Aorta (tissue), 5 donors: ENCODE data around the gene OMP. TPM values are rescaled to one million over a fixed set of nuclear protein-coding genes. Genes with fewer than 3 reads are reported as not detected.
A peak's percentile ranks its signal among the peaks of the same experiment; 100 is the strongest.

ENCODE experiments used
- ATAC-seq: fragments of 200-7000 bp; cut with Tn5 transposase; one replicate; pipeline ENCODE4 v1.9.1; 2022; ENCODE audit warnings: moderate library complexity; ENCODE audit not compliant: low FRiP score
- DNase-seq, 2 donors: peaks; one replicate each; pipeline ENCODE4 v3.0.0-alpha.2; 2020
- H3K27ac ChIP-seq, 2 donors: one replicate each; pipeline ENCODE4 v1.5.1; 2013; ENCODE audit warnings: low read length in 2 of 2, mild to moderate bottlenecking in 2 of 2, moderate library complexity in 2 of 2, control low read depth in 1 of 2, inconsistent platforms in 1 of 2, low read depth in 1 of 2
- H3K27me3 ChIP-seq, 2 donors: one replicate each; pipeline ENCODE4 v1.6.1; 2013; ENCODE audit warnings: control low read depth in 1 of 2, low read length in 1 of 2, mild to moderate bottlenecking in 1 of 2, moderate library complexity in 1 of 2; ENCODE audit not compliant: insufficient read depth in 2 of 2, control insufficient read depth in 1 of 2
- H3K36me3 ChIP-seq, 2 donors: one replicate each; pipeline ENCODE4 v1.6.1; 2013; ENCODE audit warnings: control low read depth in 1 of 2, low read length in 1 of 2, mild to moderate bottlenecking in 1 of 2; ENCODE audit not compliant: insufficient read depth in 2 of 2, control insufficient read depth in 1 of 2
- H3K4me1 ChIP-seq, 2 donors: one replicate each; pipeline ENCODE4 v1.6.1; 2013; ENCODE audit warnings: low read length in 2 of 2, control low read depth in 1 of 2, mild to moderate bottlenecking in 1 of 2, moderate library complexity in 1 of 2; ENCODE audit not compliant: insufficient read depth in 2 of 2, control insufficient read depth in 1 of 2
- H3K4me3 ChIP-seq, 2 donors: one replicate each; pipeline ENCODE4 v1.5.1; 2013; ENCODE audit warnings: low read length in 2 of 2, control low read depth in 1 of 2, mild to moderate bottlenecking in 1 of 2
- H3K9me3 ChIP-seq: one replicate; pipeline ENCODE4 v1.6.1; 2013; ENCODE audit warnings: mild to moderate bottlenecking, low read length; ENCODE audit not compliant: control insufficient read depth
- WGBS, 2 donors: extraction: QIAGEN DNeasy Blood & Tissue Kit; methylation state at CpG; one replicate each; pipeline ENCODE4 v1.1.7; 2013; 5-methylcytosine and 5-hydroxymethylcytosine counted together
- intact Hi-C, 2 donors: fragments of 100-400 bp; cut with DNase I; formaldehyde crosslinking; loops; one replicate each; pipeline versions ENCODE4 v1.14.2 to v1.15.0; 2022
- long read RNA-seq, 2 donors: library from polyadenylated mRNA; unstranded; transcript quantifications; one replicate each; pipeline ENCODE4 v2.0.0, GENCODE V29; 2020 to 2021
- polyA plus RNA-seq, 2 donors: library from polyadenylated mRNA; stranded (reverse); fragments of 200-250 nt; gene quantifications; one replicate each; pipeline ENCODE4 v1.2.3, GENCODE V29; 2013
- total RNA-seq, 2 donors: library from RNA; stranded (reverse); fragmentation: NEBNext Ultra II Directional; extraction: Animal tissue kit (Norgen Biotek cat#: 25700); gene quantifications; one replicate each; pipeline ENCODE4 v1.2.1, GENCODE V29; 2021
- donor health status: healthy with polysubstance abuse.
- donor health status: Bipolar disorder and iron deficiency.
- donor health status: DM: no; HTN: no; CAD: no.
- donor health status: DM: no; HTN: no; CAD: no.
- donor health status: DM: yes; HTN: yes; CAD: no.

Gene OMP
- total RNA-seq, result 1 to 10 TPM in 1 of 2 donors, not detected in 1; 2.1 TPM
- not detected for polyA plus RNA-seq
- long read RNA-seq, donor 1, result 0 reads
- long read RNA-seq, donor 2, result 0 reads

- ATAC-seq (no peak), DNase-seq (peak in 1 of 2 donors; percentile 30)
- intact Hi-C loops, result loop anchor here in 1 of 2 donors (10.0 kb wide), 1 partner anchor 368 kb away; no protein-coding TSS in a partner anchor
- Histone ChIP-seq H3K4me3 (no peak within 1 kb of the TSS), H3K36me3 (no peaks in the 10 kb centered on the region), H3K9me3 (no peaks in the 10 kb centered on the region), H3K4me1 (no peaks in the 10 kb centered on the region), H3K27me3 (no peaks in the 10 kb centered on the region), H3K27ac (no peak within 1 kb of the TSS)
- 93 to 94% methylated on average over 37 of the region's 37 CpGs for WGBS, 2 donors
These were observed at the start of gene OMP for GRCh38 chr11:77102246-77103210. Gene OMP (plus strand): TSS chr11:77102840. CDS start chr11:77102840, 0 bp downstream.

DNA sequence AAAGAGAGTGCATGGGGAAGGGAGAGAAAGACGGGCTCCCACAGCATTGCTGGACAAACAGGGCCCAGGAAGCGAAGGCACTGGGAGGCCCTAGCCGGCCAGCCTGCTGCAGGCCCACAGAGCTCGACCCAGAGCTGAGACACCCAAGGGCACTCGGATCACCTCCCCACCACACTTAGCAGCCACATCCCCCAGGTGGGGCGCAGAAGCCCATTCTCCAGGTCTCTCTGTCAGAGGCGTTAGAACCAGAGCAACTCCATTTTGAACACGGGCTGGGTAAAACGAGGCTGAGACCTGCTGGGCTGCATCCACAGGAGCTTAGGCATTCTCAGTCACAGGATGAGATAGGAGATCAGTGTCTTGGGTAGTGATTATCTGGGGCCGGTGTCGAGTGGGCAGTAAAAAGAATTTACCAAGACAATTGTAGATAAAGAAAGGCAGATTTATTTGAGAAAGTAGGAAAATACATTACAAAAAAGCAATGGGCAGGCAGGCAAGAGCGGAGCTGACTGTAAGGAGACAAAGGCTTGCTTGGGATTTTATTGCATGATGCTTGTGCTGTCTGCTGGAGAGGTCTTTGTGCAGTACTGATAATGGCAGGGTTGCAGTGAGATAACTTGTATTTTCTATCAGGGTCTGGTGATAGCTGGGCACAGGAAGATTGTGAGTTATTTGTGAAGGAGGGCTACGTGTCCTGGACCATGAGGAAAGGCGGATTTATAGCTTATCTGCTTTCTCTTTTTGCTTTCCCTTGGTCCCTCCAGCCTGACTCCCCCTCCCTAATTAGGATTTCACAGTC, 49.2 kb upstream of the OMP start:
- H3K27ac ChIP-seq, result no peak overlapping the region
- peaks cover 5% of the 10 kb centered on the region for H3K9me3 ChIP-seq
- H3K4me1 ChIP-seq, result no peaks in the 10 kb centered on the region
- WGBS, 2 donors, result 87 to 88% methylated on average over 14 of the region's 14 CpGs
- ATAC-seq (no peak), DNase-seq (no peak)
- H3K27me3 ChIP-seq, result no peaks in the 10 kb centered on the region
- no peak overlapping the region for H3K4me3 ChIP-seq
- H3K36me3 ChIP-seq, result no peaks in the 10 kb centered on the region
- intact Hi-C loops, result no loop called here

DNA sequence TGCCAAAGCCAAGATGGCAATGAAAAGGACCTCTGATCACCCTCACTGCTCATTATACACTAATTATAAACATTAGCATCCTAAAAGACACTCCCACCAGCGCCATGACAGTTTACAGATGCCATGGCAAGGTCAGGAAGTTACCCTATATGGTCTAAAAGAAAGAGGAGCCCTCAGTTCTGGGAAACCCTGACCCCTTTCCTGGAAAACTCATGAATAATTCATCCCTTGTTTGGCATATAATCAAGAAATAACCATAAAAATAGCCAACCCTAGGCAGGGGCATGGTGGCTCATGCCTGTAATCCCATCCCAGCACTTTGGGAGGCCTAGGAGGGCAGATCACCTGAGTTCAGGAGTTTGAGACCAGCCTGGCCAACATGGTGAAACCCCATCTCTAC, 48.6 kb upstream of the OMP start:
- Histone ChIP-seq H3K27me3 (no peaks in the 10 kb centered on the region), H3K4me3 (no peak overlapping the region), H3K4me1 (no peaks in the 10 kb centered on the region), H3K27ac (no peak overlapping the region), H3K9me3 (peaks cover 5% of the 10 kb centered on the region), H3K36me3 (no peaks in the 10 kb centered on the region)
- DNase-seq, result no peak
- intact Hi-C loops, result no loop called here
- 78 to 79% methylated on average over 1 of the region's 1 CpG for WGBS, 2 donors
- ATAC-seq, result no peak

DNA sequence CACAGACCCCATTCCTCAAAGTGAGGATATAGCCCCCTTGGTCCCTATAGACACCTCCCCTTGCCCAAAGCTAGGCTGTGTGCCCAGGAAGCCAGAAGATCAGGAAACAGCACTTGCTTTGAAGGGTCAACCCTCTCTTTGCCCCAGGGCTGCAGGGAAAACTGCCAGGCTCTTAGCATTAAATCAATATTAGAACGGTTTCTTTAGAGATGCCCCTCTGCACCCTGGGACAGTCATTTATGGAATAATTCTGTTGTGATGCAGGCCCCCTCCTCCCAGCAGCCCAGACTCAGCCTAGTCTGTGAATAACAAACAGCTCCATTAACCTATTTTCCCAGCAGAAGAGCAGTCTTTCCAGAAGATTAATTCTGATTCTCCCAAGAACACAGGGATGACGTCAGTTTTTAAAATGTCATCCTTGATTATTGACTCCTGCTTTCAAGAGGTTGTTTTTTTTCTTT, 47.5 kb upstream of the OMP start:
- Histone ChIP-seq H3K27ac (no peak overlapping the region), H3K27me3 (no peaks in the 10 kb centered on the region), H3K4me1 (no peaks in the 10 kb centered on the region), H3K9me3 (peaks cover 5% of the 10 kb centered on the region), H3K36me3 (no peaks in the 10 kb centered on the region), H3K4me3 (no peak overlapping the region)
- DNase-seq, result no peak
- WGBS, 2 donors, result 58 to 74% methylated on average over 2 of the region's 2 CpGs
- ATAC-seq, result no peak
- intact Hi-C loops, result no loop called here

GRCh38 chr11:77055913-77056312, 46.7 kb upstream of the OMP start:
- Histone ChIP-seq H3K4me1 (no peaks in the 10 kb centered on the region), H3K27me3 (no peaks in the 10 kb centered on the region), H3K36me3 (no peaks in the 10 kb centered on the region), H3K9me3 (peaks cover 5% of the 10 kb centered on the region), H3K27ac (no peak overlapping the region), H3K4me3 (no peak overlapping the region)
- 93 to 94% methylated on average over 5 of the region's 5 CpGs for WGBS, 2 donors
- intact Hi-C loops, result no loop called here
- DNase-seq, result no peak
- no peak for ATAC-seq

- H3K27me3 ChIP-seq, result no peaks in the 10 kb centered on the region
- DNase-seq (no peak), ATAC-seq (no peak)
- peaks cover 5% of the 10 kb centered on the region for H3K9me3 ChIP-seq
- H3K27ac ChIP-seq, result no peak overlapping the region
- H3K4me3 ChIP-seq, result no peak overlapping the region
- WGBS, 2 donors, result 88 to 91% methylated on average over 3 of the region's 3 CpGs
- intact Hi-C loops, result no loop called here
- no peaks in the 10 kb centered on the region for H3K4me1 ChIP-seq
- no peaks in the 10 kb centered on the region for H3K36me3 ChIP-seq
These were observed 45.7 kb upstream of the OMP start for GRCh38 chr11:77056814-77057402.

GRCh38 chr11:77057938-77058474, 44.6 kb upstream of the OMP start:
- DNase-seq (peak in 1 of 2 donors; percentile 55), ATAC-seq (no peak)
- intact Hi-C loops, result no loop called here
- no peak overlapping the region for H3K27ac ChIP-seq
- H3K4me3 ChIP-seq, result no peak overlapping the region
- H3K4me1 ChIP-seq, result no peaks in the 10 kb centered on the region
- peaks cover 5% of the 10 kb centered on the region for H3K9me3 ChIP-seq
- H3K27me3 ChIP-seq, result no peaks in the 10 kb centered on the region
- WGBS, 2 donors, result 68 to 76% methylated on average over 9 of the region's 9 CpGs
- H3K36me3 ChIP-seq, result no peaks in the 10 kb centered on the region

GRCh38 chr11:77058900-77059299, 43.7 kb upstream of the OMP start:
- Histone ChIP-seq H3K27me3 (no peaks in the 10 kb centered on the region), H3K4me1 (no peaks in the 10 kb centered on the region), H3K36me3 (no peaks in the 10 kb centered on the region), H3K4me3 (no peak overlapping the region), H3K27ac (no peak overlapping the region), H3K9me3 (peaks cover 5% of the 10 kb centered on the region)
- 80 to 85% methylated on average over 2 of the region's 2 CpGs for WGBS, 2 donors
- DNase-seq (no peak), ATAC-seq (no peak)
- intact Hi-C loops, result no loop called here
